GM19467 (cell line): ENCODE measurements around the gene HDAC4.
"Not testable (repeated sequence)": the region's sequence is repeated elsewhere in the genome, so short reads cannot be mapped to it uniquely, and the experiment has no call there.

ENCODE experiments used
- ATAC-seq: cut with Tn5 transposase; IDR thresholded peaks from one replicate; pipeline ENCODE4 v1.9.1; 2021; ENCODE audit warnings: mild to moderate bottlenecking, moderate library complexity; ENCODE audit not compliant: unreplicated experiment

HDAC4 gene

GRCh38 chr2:239181903-239182581 lies 218.8 kb downstream of the HDAC4 start:
- no peak for ATAC-seq

GRCh38 chr2:239181074-239181902 lies 219.5 kb downstream of the HDAC4 start:
- ATAC-seq: no peak

GRCh38 chr2:239180526-239181073 lies 220.2 kb downstream of the HDAC4 start:
- no peak for ATAC-seq

DNA sequence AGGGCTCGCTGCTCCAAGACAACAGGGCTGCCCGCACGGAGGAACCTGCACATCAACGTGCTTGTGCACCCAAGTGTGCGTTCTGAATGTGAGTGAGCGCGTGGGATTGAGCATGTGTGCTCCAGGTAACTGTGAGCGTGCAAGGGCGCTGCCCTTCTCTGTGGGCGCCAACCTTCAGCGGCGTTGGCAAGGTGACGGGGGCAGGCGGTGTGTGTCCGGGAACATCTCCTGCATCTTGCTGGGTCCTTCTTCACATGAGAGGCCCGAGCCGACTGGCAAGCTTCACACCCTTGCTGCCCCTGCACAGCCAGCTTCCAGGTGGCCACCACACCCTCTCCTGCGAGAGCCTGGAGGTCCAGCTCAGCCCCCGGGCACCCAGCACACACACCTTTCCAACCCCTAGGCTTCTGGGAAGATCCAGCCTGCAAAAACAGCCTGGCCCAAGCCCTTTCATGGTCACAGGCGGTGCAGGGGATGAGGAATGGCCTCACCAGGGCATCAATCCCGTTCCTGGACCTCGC lies 220.9 kb downstream of the HDAC4 start:
- no peak for ATAC-seq

GRCh38 chr2:239178954-239179353 lies 221.9 kb downstream of the HDAC4 start:
- ATAC-seq: no peak

GRCh38 chr2:239178484-239178883 lies 222.3 kb downstream of the HDAC4 start:
- ATAC-seq: no peak

DNA sequence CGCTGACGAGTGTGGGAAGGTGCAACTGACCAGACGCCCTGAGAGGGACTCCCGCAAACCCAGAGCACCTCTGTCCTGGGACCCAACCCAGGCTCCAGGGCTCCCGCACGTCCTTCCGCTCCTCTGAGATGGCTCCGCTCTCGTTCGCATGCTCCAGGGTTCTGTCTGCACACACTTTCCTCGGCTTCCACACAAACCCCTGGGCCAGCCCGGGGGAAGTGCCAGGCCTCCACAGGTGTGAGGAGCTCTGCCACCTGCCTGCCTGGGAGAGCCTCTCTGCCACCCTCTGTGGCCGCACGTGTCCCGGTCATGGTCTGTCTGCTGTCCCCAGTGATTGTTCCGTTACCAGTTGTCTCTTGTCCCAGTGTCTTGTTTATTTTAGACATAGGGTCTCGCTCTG lies 222.9 kb downstream of the HDAC4 start:
- no peak for ATAC-seq

- ATAC-seq: no peak
Observed at GRCh38 chr2:239177325-239177724, 223.5 kb downstream of the HDAC4 start.

- not testable (repeated sequence) for ATAC-seq
Observed at GRCh38 chr2:239176138-239176803, 224.5 kb downstream of the HDAC4 start.

DNA sequence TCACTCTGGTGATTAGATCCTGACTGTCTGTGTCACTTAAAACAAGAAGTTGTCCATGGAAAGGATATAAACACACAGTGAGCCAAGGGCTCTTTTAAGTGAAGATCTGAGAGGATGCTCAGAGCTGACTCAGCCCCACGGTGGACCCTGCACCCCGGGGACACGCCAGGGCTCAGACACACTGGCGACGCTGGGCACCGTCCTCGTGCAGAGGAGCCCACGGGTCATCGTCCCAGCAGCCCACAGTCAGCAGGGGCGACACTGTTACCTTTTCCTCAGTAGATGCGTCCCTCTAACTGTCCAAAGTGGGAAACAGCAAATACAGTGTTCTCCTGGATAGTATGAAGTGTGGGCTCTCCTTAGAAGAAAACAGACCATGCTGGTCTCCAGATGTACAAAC lies 225.6 kb downstream of the HDAC4 start:
- no peak for ATAC-seq

DNA sequence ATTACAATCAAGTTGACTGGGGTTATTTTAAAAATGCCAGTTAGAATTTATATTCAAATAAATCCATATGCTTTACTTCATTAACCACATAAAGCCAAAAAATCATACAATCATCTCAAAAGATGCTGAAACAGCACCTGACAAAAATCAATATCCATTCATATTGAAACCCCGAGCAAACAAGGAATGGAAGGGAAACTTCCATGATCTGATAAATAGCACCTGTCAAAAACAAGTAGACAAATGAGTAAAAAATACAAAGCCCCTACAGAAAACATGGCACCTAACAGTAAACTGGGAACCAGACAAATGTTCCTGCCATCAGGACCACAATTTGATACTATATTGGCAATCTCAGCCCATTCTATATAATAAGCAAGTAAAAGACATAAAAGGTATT lies 227.5 kb downstream of the HDAC4 start:
- no peak for ATAC-seq

- no peak for ATAC-seq
Observed at GRCh38 chr2:239171643-239172042, 229.2 kb downstream of the HDAC4 start.

DNA sequence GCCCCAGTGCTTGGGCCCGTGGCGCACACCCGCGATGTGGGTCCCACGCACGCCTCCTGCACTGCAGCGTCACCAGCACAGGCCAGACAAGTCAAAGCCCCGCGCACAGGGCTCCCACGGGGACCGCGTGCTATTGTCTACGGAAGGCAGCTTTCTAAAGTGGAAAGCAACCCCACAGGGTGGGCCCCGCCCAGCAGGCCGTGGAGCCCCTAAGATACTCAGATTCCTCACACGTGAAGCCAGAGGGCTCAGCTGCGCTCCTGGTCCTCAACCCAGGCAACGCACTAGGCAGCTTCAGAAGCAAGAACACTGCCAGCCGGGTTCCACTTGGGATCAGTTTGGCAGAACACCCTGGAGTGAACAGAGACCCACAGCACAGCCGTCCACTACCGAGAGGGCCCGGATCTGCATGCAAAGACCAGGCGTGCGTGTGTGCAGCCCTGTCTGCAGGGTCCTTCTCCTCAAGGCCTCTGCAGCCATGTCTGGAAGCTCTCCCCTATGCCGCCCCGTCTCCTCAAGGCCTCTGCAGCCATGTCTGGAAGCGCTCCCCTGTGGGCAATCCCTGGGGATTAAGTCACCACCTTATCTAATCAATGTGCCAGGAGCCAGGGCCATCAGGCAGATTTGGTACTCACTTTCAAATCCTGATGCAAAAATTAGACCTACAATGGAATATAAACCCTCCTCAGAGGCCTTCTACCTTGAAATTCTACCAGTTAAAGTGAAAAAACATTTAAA lies 231.3 kb downstream of the HDAC4 start:
- ATAC-seq: no peak

DNA sequence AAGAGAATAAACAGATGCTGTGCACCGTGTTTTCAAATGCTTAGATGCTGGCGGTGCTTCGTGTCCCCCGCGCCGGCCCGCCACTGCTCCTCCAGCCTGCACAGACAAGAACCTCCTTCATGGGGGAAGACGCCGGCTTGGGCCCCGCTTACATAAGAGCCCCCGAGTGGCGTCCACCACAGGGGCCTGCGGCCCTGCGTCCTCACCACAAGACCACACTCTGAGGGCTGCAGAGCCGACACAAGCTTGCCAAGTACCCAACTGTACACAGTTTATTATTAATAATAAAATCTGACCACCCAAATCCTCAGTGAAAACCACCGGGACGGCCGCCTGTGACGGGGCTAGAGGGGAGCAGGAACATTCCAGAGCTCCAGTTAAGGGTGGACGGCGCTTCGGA lies 232.2 kb downstream of the HDAC4 start:
- ATAC-seq: no peak

GRCh38 chr2:239167766-239168444 lies 232.9 kb downstream of the HDAC4 start:
- ATAC-seq: no peak

GRCh38 chr2:239167011-239167673 lies 233.7 kb downstream of the HDAC4 start:
- ATAC-seq: no peak

GRCh38 chr2:239166201-239166834 lies 234.5 kb downstream of the HDAC4 start:
- no peak for ATAC-seq

GRCh38 chr2:239165206-239165831 lies 235.5 kb downstream of the HDAC4 start:
- no peak for ATAC-seq
